Ovary (tissue), 9 donors: ENCODE results near the gene PRND. TPM values are rescaled to one million over a fixed set of nuclear protein-coding genes. Genes with fewer than 3 reads are reported as not detected.

Experiments
- DNase-seq, 5 donors: peaks; one replicate each; pipeline ENCODE4 v3.0.0-alpha.2; 2019 to 2020
- H3K27ac ChIP-seq, 2 donors: fragments of 200-600 bp; one replicate each; pipeline versions ENCODE4 v1.5.1 to v1.8.0; 2019 to 2022
- H3K27me3 ChIP-seq: fragments of 200-600 bp; one replicate; pipeline ENCODE4 v1.8.0; 2022
- H3K36me3 ChIP-seq: fragments of 200-600 bp; sonication (generic); one replicate; pipeline ENCODE4 v1.5.1; 2019
- H3K4me1 ChIP-seq: one replicate; pipeline ENCODE4 v1.8.1; 2013; ENCODE audit warnings: mild to moderate bottlenecking, moderate library complexity; ENCODE audit not compliant: insufficient read depth
- H3K4me3 ChIP-seq: fragments of 200-600 bp; sonication (generic); one replicate; pipeline ENCODE4 v1.5.1; 2017
- H3K9me3 ChIP-seq, 2 donors: fragments of 200-600 bp in 1 of 2; sonication (generic) in 1 of 2; one replicate each; pipeline versions ENCODE4 v1.5.1 to v1.8.1; 2013 to 2019; ENCODE audit warnings: mild to moderate bottlenecking in 1 of 2, moderate library complexity in 1 of 2
- EP300 ChIP-seq: sonication (generic); formaldehyde crosslinking; IDR thresholded peaks from one replicate; pipeline ENCODE4 v1.6.1; 2017; ENCODE audit warnings: antibody characterized with exemption
- POLR2A ChIP-seq: fragments of 450-650 bp; IDR thresholded peaks from one replicate; pipeline ENCODE4 v1.6.1; 2017; ENCODE audit warnings: antibody characterized with exemption, mild to moderate bottlenecking, moderate library complexity
- WGBS, 3 donors: extraction: QIAGEN DNeasy Blood & Tissue Kit in 1 of 3; methylation state at CpG; one replicate each; pipeline versions ENCODE4 v1.1.5 to v1.1.7; 2013 to 2017; 5-methylcytosine and 5-hydroxymethylcytosine counted together
- intact Hi-C, 4 donors: fragments of 100-400 bp; cut with DNase I; formaldehyde crosslinking; loops; one replicate each; pipeline versions ENCODE4 v1.11.0 to v1.15.1; 2022 to 2023
- polyA plus RNA-seq, 2 donors: library from polyadenylated mRNA; stranded (reverse); fragments of 200-250 nt in 1 of 2; fragments of 350-450 nt in 1 of 2; fragmentation: Illumina TruSeq in 1 of 2; extraction: RNeasy Lipid Tissue Mini Kit (QIAGEN cat#74804) in 1 of 2; gene quantifications; one replicate each; pipeline ENCODE4 v1.2.3, GENCODE V29; 2013 to 2014
- total RNA-seq, 7 donors: library from RNA; depleted of rRNA in 2 of 7; stranded (reverse); fragments of >200 nt in 2 of 7; fragmentation: NEBNext Ultra II Directional in 3 of 7; extraction: Animal tissue kit (Norgen Biotek cat#: 25700) in 3 of 7; gene quantifications; one replicate each; pipeline versions ENCODE4 v1.1.0 to v1.2.4, GENCODE V29; 2016 to 2023
- TF ChIP-seq, protein P1 (sequence below), 3 donors: fragments of 450-650 bp in 2 of 3; fragments of 200-600 bp in 1 of 3; IDR thresholded peaks; one replicate each; pipeline versions ENCODE4 v1.5.1 to v1.8.0; 2016 to 2022; ENCODE audit warnings: antibody characterized with exemption in 3 of 3, mild to moderate bottlenecking in 1 of 3
- donor health status: DM: no; HTN: no; CAD: no; lungs with moderate emphysema.
- donor health status: DM: no; HTN: no; CAD: no.
- donor health status: Bipolar disorder and iron deficiency.
- donor health status: DM: yes; HTN: yes; CAD: no.
- donor health status: DM: no; HTN: no; CAD: no.
- donor health status: DM: yes; HTN: yes; CAD: no.

The PRND gene
- total and polyA plus RNA-seq, 9 donors = 0.05 to 0.47 (median 0.14) TPM; not detected in 3

DNA sequence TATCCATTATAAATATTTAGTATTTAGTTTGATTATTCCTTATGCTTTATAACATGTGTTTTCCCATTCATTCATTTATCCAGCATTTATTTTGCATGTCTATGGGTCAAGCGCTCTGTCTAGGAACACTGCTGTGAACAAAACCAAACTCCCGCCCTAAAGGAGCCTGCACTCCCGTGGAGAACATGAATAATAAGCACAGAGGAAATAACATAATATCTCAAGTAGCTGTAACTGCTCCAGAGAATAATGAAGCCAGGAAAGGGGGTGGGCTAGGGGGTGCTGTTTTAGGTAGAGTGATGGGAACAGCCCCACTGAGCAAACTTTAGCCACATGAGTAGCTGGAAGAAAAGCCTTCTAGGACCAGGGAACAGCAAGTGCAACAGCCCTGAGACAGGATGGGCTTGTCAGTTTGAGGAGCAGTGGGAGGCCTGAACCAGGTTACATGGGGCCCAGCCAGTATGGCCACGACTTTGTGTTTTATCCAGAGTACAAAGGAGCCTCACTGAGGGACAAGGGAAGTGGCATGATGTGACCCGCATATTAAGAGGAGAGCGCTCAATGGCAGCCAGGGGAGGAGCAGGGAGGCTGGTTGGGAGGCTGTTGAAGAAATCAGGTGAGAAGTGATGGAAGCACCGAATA lies 24.4 kb upstream of the PRND start:
- intact Hi-C loops = no loop called here
- WGBS, 3 donors = 80 to 84% (median 84%) methylated on average over 7 of the region's 7 CpGs

DNA sequence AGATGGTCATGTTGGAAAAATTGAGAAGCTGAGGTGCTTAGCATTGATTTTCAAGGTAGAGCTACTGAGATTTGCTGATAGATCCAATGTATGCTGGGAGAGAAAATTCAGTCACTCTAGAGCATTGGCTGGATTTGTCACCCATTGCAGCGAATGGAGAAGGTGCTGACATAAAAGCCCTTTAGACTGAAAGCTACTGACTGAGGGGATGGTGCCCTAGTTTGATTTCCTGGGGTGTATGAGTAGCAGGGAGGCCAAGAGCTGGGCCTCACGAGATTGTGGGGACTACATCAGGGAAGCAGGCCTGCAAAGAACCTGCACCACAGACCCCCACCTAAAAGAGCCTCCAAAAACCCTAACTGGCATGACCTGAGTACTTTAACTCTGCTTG lies 23.9 kb upstream of the PRND start:
- intact Hi-C loops = no loop called here
- DNase-seq = no peak
- no peaks in the 10 kb centered on the region for H3K4me1 ChIP-seq
- no peaks in the 10 kb centered on the region for H3K9me3 ChIP-seq
- H3K36me3 ChIP-seq = no peaks in the 10 kb centered on the region
- WGBS, 3 donors = 78 to 91% (median 86%) methylated on average over 2 of the region's 2 CpGs
- H3K27ac ChIP-seq = no peak overlapping the region
- H3K27me3 ChIP-seq = no peaks in the 10 kb centered on the region
- TF ChIP-seq, protein P1, sequence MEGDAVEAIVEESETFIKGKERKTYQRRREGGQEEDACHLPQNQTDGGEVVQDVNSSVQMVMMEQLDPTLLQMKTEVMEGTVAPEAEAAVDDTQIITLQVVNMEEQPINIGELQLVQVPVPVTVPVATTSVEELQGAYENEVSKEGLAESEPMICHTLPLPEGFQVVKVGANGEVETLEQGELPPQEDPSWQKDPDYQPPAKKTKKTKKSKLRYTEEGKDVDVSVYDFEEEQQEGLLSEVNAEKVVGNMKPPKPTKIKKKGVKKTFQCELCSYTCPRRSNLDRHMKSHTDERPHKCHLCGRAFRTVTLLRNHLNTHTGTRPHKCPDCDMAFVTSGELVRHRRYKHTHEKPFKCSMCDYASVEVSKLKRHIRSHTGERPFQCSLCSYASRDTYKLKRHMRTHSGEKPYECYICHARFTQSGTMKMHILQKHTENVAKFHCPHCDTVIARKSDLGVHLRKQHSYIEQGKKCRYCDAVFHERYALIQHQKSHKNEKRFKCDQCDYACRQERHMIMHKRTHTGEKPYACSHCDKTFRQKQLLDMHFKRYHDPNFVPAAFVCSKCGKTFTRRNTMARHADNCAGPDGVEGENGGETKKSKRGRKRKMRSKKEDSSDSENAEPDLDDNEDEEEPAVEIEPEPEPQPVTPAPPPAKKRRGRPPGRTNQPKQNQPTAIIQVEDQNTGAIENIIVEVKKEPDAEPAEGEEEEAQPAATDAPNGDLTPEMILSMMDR (IDR thresholded peaks at IDR 0.05) = no peak
- TF ChIP-seq POLR2A = no peak
- no peak for TF ChIP-seq EP300
- H3K4me3 ChIP-seq = no peak overlapping the region

More for the DNA sequence above, 24.4 kb upstream of the PRND start:
- no peak for DNase-seq
- H3K9me3 ChIP-seq = no peaks in the 10 kb centered on the region
- H3K27me3 ChIP-seq = no peaks in the 10 kb centered on the region
- TF ChIP-seq POLR2A (no peak), EP300 (no peak)
- TF ChIP-seq, protein P1 (IDR thresholded peaks at IDR 0.05) = no peak
- H3K4me1 ChIP-seq = no peaks in the 10 kb centered on the region
- H3K4me3 ChIP-seq = no peak overlapping the region
- no peaks in the 10 kb centered on the region for H3K36me3 ChIP-seq
- no peak overlapping the region for H3K27ac ChIP-seq

DNA sequence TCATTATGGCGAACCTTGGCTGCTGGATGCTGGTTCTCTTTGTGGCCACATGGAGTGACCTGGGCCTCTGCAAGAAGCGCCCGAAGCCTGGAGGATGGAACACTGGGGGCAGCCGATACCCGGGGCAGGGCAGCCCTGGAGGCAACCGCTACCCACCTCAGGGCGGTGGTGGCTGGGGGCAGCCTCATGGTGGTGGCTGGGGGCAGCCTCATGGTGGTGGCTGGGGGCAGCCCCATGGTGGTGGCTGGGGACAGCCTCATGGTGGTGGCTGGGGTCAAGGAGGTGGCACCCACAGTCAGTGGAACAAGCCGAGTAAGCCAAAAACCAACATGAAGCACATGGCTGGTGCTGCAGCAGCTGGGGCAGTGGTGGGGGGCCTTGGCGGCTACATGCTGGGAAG lies 22.5 kb upstream of the PRND start:
- Histone ChIP-seq H3K4me1 (peaks cover 2% of the 10 kb centered on the region), H3K27me3 (no peaks in the 10 kb centered on the region), H3K9me3 (no peaks in the 10 kb centered on the region), H3K36me3 (no peaks in the 10 kb centered on the region), H3K27ac (no peak overlapping the region), H3K4me3 (no peak overlapping the region)
- WGBS, 3 donors = 93 to 96% (median 96%) methylated on average over 7 to 9 of the region's 9 CpGs
- intact Hi-C loops = no loop called here
- no peak for DNase-seq
- TF ChIP-seq POLR2A (no peak), EP300 (no peak)
- TF ChIP-seq, protein P1 (IDR thresholded peaks at IDR 0.05) = no peak

DNA sequence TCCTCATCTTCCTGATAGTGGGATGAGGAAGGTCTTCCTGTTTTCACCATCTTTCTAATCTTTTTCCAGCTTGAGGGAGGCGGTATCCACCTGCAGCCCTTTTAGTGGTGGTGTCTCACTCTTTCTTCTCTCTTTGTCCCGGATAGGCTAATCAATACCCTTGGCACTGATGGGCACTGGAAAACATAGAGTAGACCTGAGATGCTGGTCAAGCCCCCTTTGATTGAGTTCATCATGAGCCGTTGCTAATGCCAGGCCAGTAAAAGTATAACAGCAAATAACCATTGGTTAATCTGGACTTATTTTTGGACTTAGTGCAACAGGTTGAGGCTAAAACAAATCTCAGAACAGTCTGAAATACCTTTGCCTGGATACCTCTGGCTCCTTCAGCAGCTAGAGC lies 21.8 kb upstream of the PRND start:
- Histone ChIP-seq H3K9me3 (no peaks in the 10 kb centered on the region), H3K27me3 (no peaks in the 10 kb centered on the region), H3K4me3 (no peak overlapping the region), H3K4me1 (peaks cover 2% of the 10 kb centered on the region), H3K36me3 (no peaks in the 10 kb centered on the region), H3K27ac (no peak overlapping the region)
- no peak for DNase-seq
- TF ChIP-seq POLR2A (no peak), EP300 (no peak)
- TF ChIP-seq, protein P1 (IDR thresholded peaks at IDR 0.05) = no peak
- intact Hi-C loops = no loop called here
- WGBS, 3 donors = 92 to 95% (median 94%) methylated on average over 3 of the region's 3 CpGs
